SU-DHL-6 (cell line): ENCODE data around the gene CLIC5.

ENCODE experiments used
- H2AFZ ChIP-seq: fragments of 200-600 bp; sonication (generic); 2 replicates; pipeline ENCODE4 v1.6.1; 2014; ENCODE audit warnings: low read depth, mild to moderate bottlenecking, moderate library complexity, mixed read lengths, antibody characterized with exemption, low read length; ENCODE audit not compliant: severe bottlenecking
- H3F3A ChIP-seq: fragments of 200-600 bp; shearing (Covaris generic); 2 replicates; pipeline ENCODE4 v1.6.0; 2016; ENCODE audit warnings: antibody characterized with exemption, mild to moderate bottlenecking; ENCODE audit not compliant: insufficient read depth
- H3K27ac ChIP-seq: fragments of 200-600 bp; sonication (generic); 2 replicates; pipeline ENCODE4 v1.5.1; 2016; ENCODE audit warnings: low read depth, mild to moderate bottlenecking, low read length, moderate library complexity, mixed read lengths
- H3K27me3 ChIP-seq: fragments of 200-600 bp; sonication (generic), shearing (Covaris generic); 2 replicates; pipeline ENCODE4 v1.6.0; 2014; ENCODE audit warnings: mild to moderate bottlenecking, low read length
- H3K36me3 ChIP-seq: fragments of 200-600 bp; sonication (generic); 2 replicates; pipeline ENCODE4 v1.6.1; 2014; ENCODE audit warnings: mild to moderate bottlenecking, low read length, mixed read lengths
- H3K4me2 ChIP-seq: fragments of 300-600, 200-600 bp; shearing (Covaris generic), sonication (generic); 2 replicates; pipeline ENCODE4 v1.6.0; 2014; ENCODE audit warnings: low read length, low read depth, mild to moderate bottlenecking; ENCODE audit not compliant: poor library complexity, severe bottlenecking
- H3K4me3 ChIP-seq: fragments of 200-600 bp; sonication (generic); 2 replicates; pipeline ENCODE4 v1.5.1; 2014; ENCODE audit warnings: antibody characterized with exemption, low read length, mild to moderate bottlenecking, mixed read lengths; ENCODE audit not compliant: insufficient read depth, poor library complexity, severe bottlenecking
- H3K79me2 ChIP-seq: fragments of 200-600 bp; sonication (generic); 2 replicates; pipeline ENCODE4 v1.6.1; 2014; ENCODE audit warnings: mild to moderate bottlenecking, low read length, moderate library complexity; ENCODE audit not compliant: insufficient read depth
- H3K9ac ChIP-seq: fragments of 200-600 bp; sonication (generic); 2 replicates; pipeline ENCODE4 v1.7.0; 2014; ENCODE audit warnings: mild to moderate bottlenecking, low read length
- H3K9me2 ChIP-seq: fragments of 200-600 bp; sonication (generic); replicated peaks from 2 replicates; pipeline ENCODE4 v1.6.1; 2014; ENCODE audit warnings: low read length; ENCODE audit not compliant: insufficient read depth
- H3K9me3 ChIP-seq: fragments of 200-600 bp; sonication (generic); 2 replicates; pipeline ENCODE4 v1.6.1; 2014; ENCODE audit warnings: low read length, mixed read lengths; ENCODE audit not compliant: insufficient read depth
- H4K20me1 ChIP-seq: fragments of 200-600 bp; sonication (generic); 2 replicates; pipeline ENCODE4 v1.6.1; 2014; ENCODE audit warnings: low read depth, mild to moderate bottlenecking, antibody characterized with exemption, low read length, moderate library complexity, mixed read lengths
- CTCF ChIP-seq: fragments of 200-600 bp; sonication (generic); IDR thresholded peaks from one replicate; pipeline ENCODE4 v1.5.1; 2017; ENCODE audit warnings: antibody characterized with exemption, mild to moderate bottlenecking, low read length, moderate library complexity; ENCODE audit not compliant: insufficient read depth, poor library complexity, severe bottlenecking
- EZH2phosphoT487 ChIP-seq: fragments of 200-600 bp; sonication (generic), shearing (Covaris generic); conservative IDR thresholded peaks from 2 replicates; pipeline ENCODE4 v1.6.1; 2018; ENCODE audit warnings: mild to moderate bottlenecking, antibody characterized with exemption, low read length, moderate library complexity, mixed read lengths

CLIC5 gene

GRCh38 chr6:45877970-45878590, 137.6 kb downstream of the CLIC5 start:
- H3K79me2 ChIP-seq: no peaks in the 10 kb centered on the region
- no peaks in the 10 kb centered on the region for H3K9me3 ChIP-seq
- no peaks in the 10 kb centered on the region for H3F3A ChIP-seq
- H4K20me1 ChIP-seq: no peaks in the 10 kb centered on the region
- no peak overlapping the region for H3K9ac ChIP-seq
- no peak overlapping the region for H3K4me2 ChIP-seq
- H3K27ac ChIP-seq: no peak overlapping the region
- H3K4me3 ChIP-seq: no peak overlapping the region
- H3K36me3 ChIP-seq: no peaks in the 10 kb centered on the region
- H3K9me2 ChIP-seq: no peaks in the 10 kb centered on the region
- H3K27me3 ChIP-seq: no peaks in the 10 kb centered on the region
- TF ChIP-seq CTCF (no peak), EZH2phosphoT487 (no peak)
- no peak overlapping the region for H2AFZ ChIP-seq

- no peaks in the 10 kb centered on the region for H3F3A ChIP-seq
- H3K9me3 ChIP-seq: no peaks in the 10 kb centered on the region
- H3K27ac ChIP-seq: no peak overlapping the region
- H3K27me3 ChIP-seq: no peaks in the 10 kb centered on the region
- H3K4me3 ChIP-seq: no peak overlapping the region
- H3K79me2 ChIP-seq: no peaks in the 10 kb centered on the region
- H3K9me2 ChIP-seq: no peaks in the 10 kb centered on the region
- no peak for TF ChIP-seq EZH2phosphoT487
- H2AFZ ChIP-seq: no peak overlapping the region
- no peaks in the 10 kb centered on the region for H4K20me1 ChIP-seq
- no peaks in the 10 kb centered on the region for H3K36me3 ChIP-seq
- no peak overlapping the region for H3K4me2 ChIP-seq
- H3K9ac ChIP-seq: no peak overlapping the region
Measured at GRCh38 chr6:45872827-45873365, 142.8 kb downstream of the CLIC5 start.

DNA sequence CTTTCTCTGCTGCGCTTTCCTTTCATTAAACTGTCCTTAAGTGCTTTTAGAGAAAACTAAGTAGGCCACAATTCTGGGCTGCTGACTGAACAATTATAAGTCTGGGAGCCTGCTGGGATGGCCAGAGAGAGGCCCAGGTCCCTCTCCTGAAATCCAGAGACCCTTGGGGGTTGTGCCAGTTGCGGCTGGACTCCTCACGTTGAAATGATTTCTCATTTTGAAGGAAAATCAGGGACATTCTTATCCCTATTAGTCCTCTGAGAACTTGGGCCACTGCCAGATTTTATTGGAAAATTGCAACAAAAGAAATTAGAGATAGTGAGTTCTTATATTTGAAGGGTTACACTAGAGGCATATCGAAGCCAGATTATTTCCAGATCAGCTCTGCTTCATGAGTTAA, 145.1 kb downstream of the CLIC5 start:
- H4K20me1 ChIP-seq: no peaks in the 10 kb centered on the region
- no peak overlapping the region for H2AFZ ChIP-seq
- H3K4me2 ChIP-seq: no peak overlapping the region
- no peak overlapping the region for H3K27ac ChIP-seq
- H3K9ac ChIP-seq: no peak overlapping the region
- H3K36me3 ChIP-seq: no peaks in the 10 kb centered on the region
- no peaks in the 10 kb centered on the region for H3K9me2 ChIP-seq
- no peaks in the 10 kb centered on the region for H3F3A ChIP-seq
- H3K79me2 ChIP-seq: no peaks in the 10 kb centered on the region
- TF ChIP-seq CTCF (no peak), EZH2phosphoT487 (no peak)
- H3K9me3 ChIP-seq: no peaks in the 10 kb centered on the region
- H3K27me3 ChIP-seq: no peaks in the 10 kb centered on the region
- H3K4me3 ChIP-seq: no peak overlapping the region

GRCh38 chr6:45864651-45865050, 151.0 kb downstream of the CLIC5 start:
- no peaks in the 10 kb centered on the region for H3K79me2 ChIP-seq
- no peak overlapping the region for H3K4me3 ChIP-seq
- TF ChIP-seq EZH2phosphoT487 (no peak), CTCF (no peak)
- no peak overlapping the region for H3K4me2 ChIP-seq
- no peak overlapping the region for H3K27ac ChIP-seq
- no peaks in the 10 kb centered on the region for H3K27me3 ChIP-seq
- no peaks in the 10 kb centered on the region for H3K9me2 ChIP-seq
- H3K36me3 ChIP-seq: no peaks in the 10 kb centered on the region
- H2AFZ ChIP-seq: no peak overlapping the region
- no peaks in the 10 kb centered on the region for H3K9me3 ChIP-seq
- no peak overlapping the region for H3K9ac ChIP-seq
- no peaks in the 10 kb centered on the region for H4K20me1 ChIP-seq
- H3F3A ChIP-seq: no peaks in the 10 kb centered on the region
